HG03432 (cell line): Measurements from ENCODE around the gene RNF180.
A peak's percentile ranks its signal among the peaks of the same experiment; 100 is the strongest.

Source experiments
- ATAC-seq: cut with Tn5 transposase; IDR thresholded peaks from one replicate; pipeline ENCODE4 v1.9.1; 2021; ENCODE audit warnings: mild to moderate bottlenecking, moderate library complexity; ENCODE audit not compliant: unreplicated experiment

Gene RNF180, protein sequence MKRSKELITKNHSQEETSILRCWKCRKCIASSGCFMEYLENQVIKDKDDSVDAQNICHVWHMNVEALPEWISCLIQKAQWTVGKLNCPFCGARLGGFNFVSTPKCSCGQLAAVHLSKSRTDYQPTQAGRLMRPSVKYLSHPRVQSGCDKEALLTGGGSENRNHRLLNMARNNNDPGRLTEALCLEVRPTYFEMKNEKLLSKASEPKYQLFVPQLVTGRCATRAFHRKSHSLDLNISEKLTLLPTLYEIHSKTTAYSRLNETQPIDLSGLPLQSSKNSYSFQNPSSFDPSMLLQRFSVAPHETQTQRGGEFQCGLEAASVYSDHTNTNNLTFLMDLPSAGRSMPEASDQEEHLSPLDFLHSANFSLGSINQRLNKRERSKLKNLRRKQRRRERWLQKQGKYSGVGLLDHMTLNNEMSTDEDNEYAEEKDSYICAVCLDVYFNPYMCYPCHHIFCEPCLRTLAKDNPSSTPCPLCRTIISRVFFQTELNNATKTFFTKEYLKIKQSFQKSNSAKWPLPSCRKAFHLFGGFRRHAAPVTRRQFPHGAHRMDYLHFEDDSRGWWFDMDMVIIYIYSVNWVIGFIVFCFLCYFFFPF

GRCh38 chr5:64165500-64166200, at the start of gene RNF180:
Gene RNF180 (plus strand): TSS chr5:64165843. CDS start chr5:64200808, 34,965 bp downstream.
- peak; percentile 53 for ATAC-seq

- no peak for ATAC-seq
Observed at GRCh38 chr5:64125521-64125920, 40.1 kb upstream of the RNF180 start.

DNA sequence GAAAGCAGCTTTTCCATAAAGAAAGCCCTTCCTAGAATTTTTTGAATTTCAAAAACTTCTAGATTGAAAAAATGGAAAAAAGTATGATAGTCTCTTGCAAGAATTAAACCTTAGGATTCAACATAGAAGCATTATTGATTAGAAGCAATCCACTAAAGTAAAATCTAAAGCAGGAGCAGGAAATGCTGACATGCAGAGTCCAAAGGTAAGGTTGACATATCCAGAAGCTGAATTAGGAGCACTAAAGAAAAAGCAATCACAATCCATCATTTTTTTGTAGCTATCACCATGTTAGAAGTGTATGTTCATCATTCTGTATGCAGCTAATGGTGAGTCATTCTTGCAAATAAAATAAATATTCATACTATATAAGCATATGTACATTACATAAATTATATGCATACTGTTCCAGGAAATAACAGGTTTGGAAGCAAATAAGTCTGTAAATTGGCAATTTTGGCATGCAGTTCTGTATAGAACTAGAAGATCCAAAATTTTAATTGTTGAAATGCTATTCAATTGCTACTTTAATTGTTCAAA, 39.4 kb upstream of the RNF180 start:
- ATAC-seq, result no peak

DNA sequence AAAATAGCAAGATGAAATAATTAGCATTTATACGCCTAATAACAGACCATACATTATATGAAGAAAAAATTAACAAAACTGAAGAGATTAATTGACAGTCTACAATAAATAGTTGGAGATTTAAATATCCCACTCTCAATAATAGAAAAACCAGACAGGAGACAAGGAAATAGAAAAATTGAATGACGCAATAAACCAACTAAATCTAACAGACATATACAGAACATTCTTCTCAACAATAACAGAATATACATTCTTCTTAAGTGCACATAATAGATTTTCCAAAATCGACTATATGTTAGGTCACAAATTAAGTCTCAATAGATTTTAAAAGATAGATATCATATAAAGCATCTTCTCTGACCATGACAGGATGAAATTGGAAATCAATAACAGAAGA, 25.6 kb upstream of the RNF180 start:
- ATAC-seq, result no peak

GRCh38 chr5:64144425-64145215, 21.0 kb upstream of the RNF180 start:
- no peak for ATAC-seq

- no peak for ATAC-seq
Observed at GRCh38 chr5:64145216-64145895, 20.3 kb upstream of the RNF180 start.

GRCh38 chr5:64147379-64147778, 18.3 kb upstream of the RNF180 start:
- no peak for ATAC-seq

GRCh38 chr5:64147849-64148441, 17.7 kb upstream of the RNF180 start:
- peak; percentile 66 for ATAC-seq

DNA sequence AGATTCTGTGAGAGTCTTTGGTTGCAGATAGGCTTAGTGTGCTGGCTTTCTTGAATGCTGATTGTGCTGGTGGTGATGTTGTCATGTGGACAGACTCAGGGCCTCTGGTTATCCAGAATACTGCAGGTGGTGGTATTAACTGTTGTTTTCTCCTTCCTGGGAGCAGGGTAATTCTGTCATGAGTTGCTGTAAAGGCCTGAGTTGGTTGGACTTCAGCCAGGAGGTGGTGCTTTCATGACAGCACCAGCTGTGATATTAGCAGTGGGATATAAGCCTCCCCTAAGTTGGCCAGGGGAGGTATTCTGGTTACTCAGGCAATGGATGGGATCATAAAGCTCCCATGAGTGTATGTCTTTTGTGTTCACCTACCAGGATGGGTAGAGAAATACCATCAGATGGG, 16.4 kb upstream of the RNF180 start:
- no peak for ATAC-seq

- ATAC-seq, result no peak
Observed at GRCh38 chr5:64149857-64150521, 15.7 kb upstream of the RNF180 start.

- no peak for ATAC-seq
Observed at GRCh38 chr5:64156261-64156660, 9.4 kb upstream of the RNF180 start.

- ATAC-seq, result no peak
Observed at GRCh38 chr5:64158827-64159226, 6.8 kb upstream of the RNF180 start.

DNA sequence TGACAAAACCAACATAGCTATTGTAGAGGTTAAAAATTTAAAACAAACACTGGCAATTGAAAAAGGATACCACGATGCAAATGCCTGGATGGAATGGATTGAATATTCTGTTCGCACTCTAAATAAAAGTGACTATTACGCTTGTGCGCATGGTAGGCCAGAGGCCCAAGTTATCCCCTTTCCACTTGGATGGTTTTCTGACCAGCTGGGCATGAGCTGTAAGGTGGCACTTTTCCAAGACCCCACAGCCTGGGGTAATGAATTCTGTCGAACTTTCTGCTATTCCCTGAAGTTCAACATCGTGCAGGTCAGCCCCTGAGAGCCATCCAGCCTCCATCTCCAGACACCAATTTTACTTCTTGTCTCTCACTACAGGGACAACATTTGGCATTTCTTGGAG, 5.4 kb upstream of the RNF180 start:
- ATAC-seq, result no peak

DNA sequence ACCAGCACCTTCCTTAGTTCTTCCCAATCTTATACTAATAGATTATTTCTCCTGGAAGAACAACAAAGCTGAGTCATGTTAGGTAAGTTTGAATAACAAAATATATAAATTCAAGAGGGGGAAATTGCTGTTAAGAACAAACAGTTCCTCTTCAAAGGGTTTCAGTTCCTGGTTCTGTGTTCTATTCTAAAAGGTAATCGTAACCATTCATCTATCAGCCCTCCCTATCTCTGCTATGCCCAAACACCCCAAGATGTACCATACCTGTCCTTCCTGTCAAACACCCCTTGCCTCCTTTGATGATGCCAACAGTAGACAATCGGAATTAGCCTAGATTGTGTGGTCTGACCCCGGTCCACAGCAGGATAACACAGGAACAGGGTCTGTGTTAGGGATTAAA, 4.2 kb upstream of the RNF180 start:
- peak; percentile 53 for ATAC-seq

DNA sequence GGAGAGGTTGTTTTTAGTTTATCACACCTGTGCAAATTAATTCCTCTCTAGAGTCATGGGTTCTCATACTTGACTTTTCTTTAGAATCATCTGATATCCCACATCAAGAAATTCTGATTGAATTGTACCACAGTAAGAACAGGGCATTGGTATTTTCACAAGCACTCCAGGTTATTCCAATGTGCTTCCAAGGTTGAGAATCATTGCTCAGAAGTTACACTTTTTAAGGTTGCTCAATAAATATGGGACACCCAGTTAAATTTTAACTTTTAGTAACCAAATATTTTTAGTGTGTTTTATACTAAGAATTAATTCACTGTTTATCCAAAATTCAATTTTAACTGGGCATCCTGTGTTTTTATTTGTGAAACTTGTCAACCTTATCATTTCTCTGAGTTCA, 2.5 kb upstream of the RNF180 start:
- no peak for ATAC-seq

DNA sequence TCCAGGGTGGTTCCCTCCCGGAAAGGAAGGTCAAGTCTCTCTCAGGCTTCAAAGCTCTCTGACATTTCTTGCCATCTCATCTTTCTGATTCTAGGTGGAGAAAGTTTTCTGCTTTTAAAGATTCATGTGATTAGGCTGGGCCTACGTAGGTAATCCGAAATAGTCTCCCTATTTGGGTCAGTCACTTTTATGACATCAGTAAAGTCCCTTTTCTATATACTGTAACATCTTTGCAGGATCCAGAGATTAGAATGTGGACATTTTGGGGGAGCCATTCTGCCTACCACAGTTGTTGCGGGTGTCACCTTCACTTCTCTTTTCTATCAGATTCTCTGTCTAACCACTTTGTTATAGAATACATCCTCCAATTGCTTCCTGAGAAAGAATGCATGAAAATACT, 1.9 kb upstream of the RNF180 start:
- ATAC-seq, result no peak

DNA sequence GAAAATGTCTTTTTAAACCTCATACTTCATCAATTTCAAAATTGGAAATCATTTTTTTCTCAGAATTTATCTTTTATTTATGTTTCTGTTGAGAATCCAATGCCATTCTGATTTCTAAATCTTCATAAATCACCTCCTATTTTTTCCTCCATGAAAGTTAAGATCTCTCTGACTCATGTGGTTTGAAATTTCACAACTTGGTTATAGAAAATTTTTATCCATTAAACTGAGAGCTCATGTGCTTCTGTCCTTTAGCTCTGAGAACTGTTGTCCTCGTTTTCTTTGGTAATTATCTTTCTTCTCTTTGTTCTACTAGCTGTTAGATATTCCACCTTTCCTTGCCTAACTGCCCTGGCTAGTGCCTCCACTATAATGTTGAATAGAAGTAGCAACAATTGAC, 1.5 kb upstream of the RNF180 start:
- ATAC-seq, result no peak

GRCh38 chr5:64165160-64165499, 513 bp upstream of the RNF180 start:
- ATAC-seq, result no peak

DNA sequence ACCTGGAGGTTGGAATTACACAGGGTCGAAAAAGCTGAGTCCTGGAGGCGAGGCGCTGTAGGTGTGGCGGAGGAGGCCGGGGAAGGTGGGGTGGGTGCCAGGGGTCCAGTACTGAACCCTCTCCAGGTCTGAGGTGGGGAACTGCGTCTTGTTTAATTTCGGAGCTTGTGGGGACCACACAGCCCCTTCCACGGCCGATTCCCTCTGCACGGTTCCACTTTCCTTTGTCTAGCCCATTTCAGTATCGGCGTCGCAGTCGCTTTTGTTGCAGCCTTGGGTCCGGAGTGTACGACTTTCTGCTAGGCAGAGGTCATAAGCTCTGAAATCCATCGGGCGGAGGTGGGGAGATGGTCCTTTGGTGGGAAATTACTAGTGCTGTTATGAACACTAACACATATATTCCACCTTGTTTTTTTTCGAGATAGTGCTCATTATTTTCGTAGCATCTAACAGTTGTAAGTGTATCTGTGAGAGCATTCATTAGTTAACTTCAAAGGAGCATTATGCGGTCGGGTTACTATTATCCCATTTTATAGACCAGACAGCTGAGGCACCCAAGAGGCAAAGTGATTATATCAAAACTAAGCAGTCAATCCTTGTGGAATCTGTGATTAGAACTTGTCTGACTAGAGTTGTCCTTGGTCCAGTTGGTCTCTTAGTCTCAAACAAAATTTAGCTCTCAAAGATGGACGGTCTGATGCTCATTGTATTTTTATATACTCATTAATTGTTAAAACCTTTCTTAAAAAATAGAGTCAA, 737 bp downstream of the RNF180 start:
- peak; percentile 25 for ATAC-seq
